Ascending aorta (tissue), 2 donors: ENCODE data around the gene USP10. TPM values are rescaled to one million over a fixed set of nuclear protein-coding genes. Genes with fewer than 3 reads are reported as not detected.
"Not testable (repeated sequence)": the region's sequence is repeated elsewhere in the genome, so short reads cannot be mapped to it uniquely, and the experiment has no call there.

Experiments used
- DNase-seq, 2 donors: peaks; one replicate each; pipeline ENCODE4 v3.0.0-alpha.2; 2019; ENCODE audit warnings: low spot score in 2 of 2
- H3K27ac ChIP-seq, 2 donors: fragments of 200-600 bp; sonication (generic); one replicate each; pipeline ENCODE4 v1.5.1; 2016 to 2017; ENCODE audit warnings: mild to moderate bottlenecking in 1 of 2
- H3K27me3 ChIP-seq: fragments of 200-600 bp; sonication (generic); one replicate; pipeline ENCODE4 v1.5.1; 2017
- H3K36me3 ChIP-seq, 2 donors: fragments of 200-600 bp; sonication (generic); one replicate each; pipeline ENCODE4 v1.5.1; 2016
- H3K4me1 ChIP-seq, 2 donors: fragments of 200-600 bp; sonication (generic); one replicate each; pipeline ENCODE4 v1.5.1; 2016 to 2017; ENCODE audit warnings: mild to moderate bottlenecking in 1 of 2
- H3K4me3 ChIP-seq, 2 donors: fragments of 200-600 bp; sonication (generic); one replicate each; pipeline ENCODE4 v1.5.1; 2016 to 2017; ENCODE audit warnings: mild to moderate bottlenecking in 1 of 2
- H3K9me3 ChIP-seq, 2 donors: fragments of 200-600 bp; sonication (generic); one replicate each; pipeline ENCODE4 v1.5.1; 2016
- CTCF ChIP-seq, 3 experiments: fragments of 200-600 bp in 2 of 3; fragments of 450-650 bp in 1 of 3; sonication (generic) in 2 of 3; IDR thresholded peaks; one replicate each; pipeline ENCODE4 v1.5.1; 2016 to 2019; ENCODE audit warnings: antibody characterized with exemption in 3 of 3, mild to moderate bottlenecking in 1 of 3, moderate library complexity in 1 of 3
- intact Hi-C: fragments of 100-400 bp; cut with DNase I; formaldehyde crosslinking; loops from one replicate; pipeline ENCODE4 v1.15.1; 2023
- total RNA-seq: library from RNA; depleted of rRNA; stranded (reverse); fragments of >200 nt; gene quantifications from one replicate; pipeline ENCODE4 v1.1.0, GENCODE V29; 2016

USP10 gene
- total RNA-seq, 1 donor from 2014 or later: 27.8 TPM

DNA sequence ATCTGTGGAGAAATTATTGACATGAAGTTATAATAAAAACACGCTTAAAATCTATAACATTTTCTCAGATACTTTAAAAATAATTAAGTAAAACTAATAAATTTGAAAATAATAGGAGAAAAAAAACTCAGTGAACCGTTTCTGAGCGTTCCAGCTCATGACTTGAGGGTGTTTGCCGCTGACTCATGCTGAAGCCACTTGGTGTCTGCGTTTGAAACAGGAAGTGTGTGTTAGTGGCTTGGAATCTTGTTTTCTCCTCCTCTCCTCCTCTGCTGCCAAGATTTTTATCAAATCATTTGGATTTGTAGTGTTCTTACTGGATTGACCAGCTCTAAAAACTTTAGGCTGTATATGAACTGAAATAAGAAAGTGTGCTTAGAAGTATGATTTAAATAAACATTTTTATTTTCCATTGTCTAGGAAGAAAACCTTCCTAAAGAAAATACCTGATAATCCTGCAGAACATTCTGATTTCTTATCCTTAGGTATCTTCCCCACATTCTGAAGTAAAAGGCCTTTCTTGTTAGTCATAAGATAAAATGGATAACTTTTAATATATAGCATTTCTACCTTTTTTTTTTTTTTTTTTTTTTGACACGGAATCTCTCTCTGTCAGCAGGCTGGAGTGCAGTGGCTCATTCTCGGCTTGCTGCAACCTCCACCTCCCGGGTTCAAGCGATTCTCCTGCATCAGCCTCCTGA, 30.8 kb downstream of the USP10 start:
- Histone ChIP-seq H3K9me3 (no peaks in the 10 kb centered on the region), H3K27ac (peak overlapping the region; percentile 64 to 69), H3K27me3 (no peaks in the 10 kb centered on the region), H3K36me3 (no peaks in the 10 kb centered on the region), H3K4me3 (peak overlapping the region in 1 of 2 donors; percentile 36), H3K4me1 (peaks cover 6 to 17% of the 10 kb centered on the region in 2 donors)
- peak; percentile 29 to 82 for DNase-seq
- intact Hi-C loops: no loop called here
- TF ChIP-seq CTCF (IDR thresholded peaks at IDR 0.05): no peak

DNA sequence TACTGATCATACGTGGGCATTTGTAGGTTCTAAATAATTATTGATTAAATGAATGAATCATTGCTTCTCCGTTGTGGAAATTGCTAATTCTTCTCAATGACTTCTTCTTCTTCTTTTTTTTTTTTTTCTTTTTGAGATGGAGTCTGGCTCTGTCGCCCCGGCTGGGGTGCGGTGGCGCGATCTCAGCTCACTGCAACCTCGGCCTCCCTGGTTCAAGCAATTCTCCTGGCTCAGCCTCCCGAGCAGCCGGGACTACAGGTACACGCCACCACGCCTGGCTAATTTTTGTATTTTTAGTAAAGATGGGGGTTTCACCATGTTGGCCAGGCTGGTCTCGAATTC, 32.5 kb downstream of the USP10 start:
- peak overlapping the region in 1 of 2 donors; percentile 9 for H3K27ac ChIP-seq
- H3K27me3 ChIP-seq: not testable (repeated sequence)

GRCh38 chr16:84732674-84733352, 33.0 kb downstream of the USP10 start:
- Histone ChIP-seq H3K36me3 (no peaks in the 10 kb centered on the region), H3K27me3 (no peaks in the 10 kb centered on the region), H3K27ac (peak overlapping the region in 1 of 2 donors; percentile 9), H3K9me3 (no peaks in the 10 kb centered on the region), H3K4me1 (peaks cover 3 to 17% of the 10 kb centered on the region in 2 donors), H3K4me3 (no peak overlapping the region)
- intact Hi-C loops: no loop called here
- no peak for DNase-seq
- no peak for TF ChIP-seq CTCF (IDR thresholded peaks at IDR 0.05)

More for the DNA sequence above, 32.5 kb downstream of the USP10 start:
- H3K9me3 ChIP-seq, intact Hi-C loops, H3K4me3 ChIP-seq, H3K36me3 ChIP-seq, DNase-seq: not testable (repeated sequence)
- H3K4me1 ChIP-seq: peaks cover 3 to 17% of the 10 kb centered on the region in 2 donors

GRCh38 chr16:84735849-84736586, 36.2 kb downstream of the USP10 start:
- no peak overlapping the region for H3K4me3 ChIP-seq
- H3K27ac ChIP-seq: no peak overlapping the region
- H3K9me3 ChIP-seq: no peaks in the 10 kb centered on the region
- TF ChIP-seq CTCF (IDR thresholded peaks at IDR 0.05): no peak
- no peak for DNase-seq
- no peaks in the 10 kb centered on the region for H3K27me3 ChIP-seq
- peaks cover 0 to 7% of the 10 kb centered on the region in 2 donors for H3K4me1 ChIP-seq
- intact Hi-C loops: no loop called here
- peaks cover 0 to 7% of the 10 kb centered on the region in 2 donors for H3K36me3 ChIP-seq

DNA sequence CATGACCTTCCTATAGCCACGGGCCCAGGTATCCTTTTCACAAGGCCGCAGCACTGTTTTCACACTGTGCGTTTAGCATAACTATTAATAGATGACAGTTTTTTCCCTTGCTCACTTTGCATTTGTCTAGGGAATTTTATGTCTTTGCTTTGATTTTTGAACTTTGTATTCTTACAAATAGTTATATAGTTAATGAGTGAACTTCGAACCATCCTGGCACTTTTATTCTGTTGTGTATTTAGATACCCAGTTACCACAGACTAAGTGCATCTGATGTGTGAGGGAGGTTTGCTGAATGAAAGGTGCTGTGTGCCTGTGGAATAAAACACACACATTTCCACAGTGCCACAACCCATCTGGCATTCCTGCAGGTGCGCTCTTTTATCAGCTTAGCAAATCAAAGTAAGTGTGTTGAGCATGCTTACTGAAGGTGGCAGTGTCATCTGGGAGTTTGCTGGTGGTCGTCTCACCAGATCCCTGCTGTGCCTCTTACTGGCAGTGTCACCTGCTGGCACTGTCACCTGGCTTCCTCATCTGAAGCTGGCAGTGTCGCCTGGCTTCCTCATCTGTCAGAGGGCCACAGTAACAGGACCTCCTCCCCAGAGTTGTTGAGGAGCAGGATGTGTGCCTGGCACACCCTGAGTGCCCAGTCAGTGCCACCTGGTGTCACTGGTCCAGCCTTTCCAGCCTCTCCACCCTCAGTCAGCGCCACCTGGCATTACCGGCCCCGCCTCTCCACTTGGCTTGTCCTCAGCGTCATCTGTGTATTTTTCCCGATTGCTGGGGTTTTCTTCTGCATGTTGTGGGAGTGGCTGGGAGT, 37.6 kb downstream of the USP10 start:
- no peak for DNase-seq
- Histone ChIP-seq H3K36me3 (peaks cover 0 to 7% of the 10 kb centered on the region in 2 donors), H3K4me3 (no peak overlapping the region), H3K4me1 (peaks cover 0 to 14% of the 10 kb centered on the region in 2 donors), H3K27ac (no peak overlapping the region), H3K9me3 (no peaks in the 10 kb centered on the region), H3K27me3 (no peaks in the 10 kb centered on the region)
- intact Hi-C loops: no loop called here
- TF ChIP-seq CTCF (IDR thresholded peaks at IDR 0.05): no peak
